Measurements from ENCODE around the gene NUF2.
"Not testable (repeated sequence)": the region's sequence is repeated elsewhere in the genome, so short reads cannot be mapped to it uniquely, and the experiment has no call there.

NUF2 gene

DNA sequence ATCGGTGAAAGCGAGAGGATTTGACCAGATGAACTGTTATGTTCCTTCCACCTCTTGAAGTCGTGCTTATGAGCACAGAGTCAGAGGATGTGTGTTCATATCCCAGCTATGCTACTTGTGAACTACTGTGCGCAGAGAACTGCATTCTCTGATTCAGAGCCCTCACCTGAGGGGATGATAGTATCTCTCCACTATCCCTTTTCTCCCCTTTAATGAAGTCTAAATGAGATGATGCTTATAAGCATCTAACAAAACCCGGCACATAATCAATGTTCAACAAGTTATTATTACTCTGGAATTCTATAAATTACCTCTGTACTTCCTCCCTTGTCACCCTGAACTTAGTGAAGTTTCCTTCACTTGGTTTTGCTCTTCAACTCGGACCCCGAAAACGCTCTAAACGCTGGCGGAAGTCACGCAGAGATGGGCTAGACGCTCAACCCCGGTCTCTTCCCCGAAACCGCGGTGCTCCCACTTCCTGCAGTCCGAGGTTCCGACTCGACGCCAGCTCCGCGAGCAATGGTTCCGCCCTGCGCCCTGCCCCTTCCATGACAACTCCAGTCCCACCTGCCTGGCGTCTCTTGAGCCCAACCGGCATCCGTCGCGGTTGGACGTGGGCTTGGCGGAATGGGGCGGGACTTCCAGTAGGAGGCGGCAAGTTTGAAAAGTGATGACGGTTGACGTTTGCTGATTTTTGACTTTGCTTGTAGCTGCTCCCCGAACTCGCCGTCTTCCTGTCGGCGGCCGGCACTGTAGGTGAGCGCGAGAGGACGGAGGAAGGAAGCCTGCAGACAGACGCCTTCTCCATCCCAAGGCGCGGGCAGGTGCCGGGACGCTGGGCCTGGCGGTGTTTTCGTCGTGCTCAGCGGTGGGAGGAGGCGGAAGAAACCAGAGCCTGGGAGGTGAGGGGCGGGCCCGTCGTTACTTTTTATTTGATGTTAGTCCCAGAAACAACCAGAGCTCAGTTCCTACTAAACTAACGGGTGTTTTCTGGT lies at the start of gene NUF2:
Gene NUF2 (plus strand): TSS at position 644 of the 995 bp plus-strand sequence. CDS start 4,098 bp downstream, outside the sequence.
- TF ChIP-seq, protein P1, sequence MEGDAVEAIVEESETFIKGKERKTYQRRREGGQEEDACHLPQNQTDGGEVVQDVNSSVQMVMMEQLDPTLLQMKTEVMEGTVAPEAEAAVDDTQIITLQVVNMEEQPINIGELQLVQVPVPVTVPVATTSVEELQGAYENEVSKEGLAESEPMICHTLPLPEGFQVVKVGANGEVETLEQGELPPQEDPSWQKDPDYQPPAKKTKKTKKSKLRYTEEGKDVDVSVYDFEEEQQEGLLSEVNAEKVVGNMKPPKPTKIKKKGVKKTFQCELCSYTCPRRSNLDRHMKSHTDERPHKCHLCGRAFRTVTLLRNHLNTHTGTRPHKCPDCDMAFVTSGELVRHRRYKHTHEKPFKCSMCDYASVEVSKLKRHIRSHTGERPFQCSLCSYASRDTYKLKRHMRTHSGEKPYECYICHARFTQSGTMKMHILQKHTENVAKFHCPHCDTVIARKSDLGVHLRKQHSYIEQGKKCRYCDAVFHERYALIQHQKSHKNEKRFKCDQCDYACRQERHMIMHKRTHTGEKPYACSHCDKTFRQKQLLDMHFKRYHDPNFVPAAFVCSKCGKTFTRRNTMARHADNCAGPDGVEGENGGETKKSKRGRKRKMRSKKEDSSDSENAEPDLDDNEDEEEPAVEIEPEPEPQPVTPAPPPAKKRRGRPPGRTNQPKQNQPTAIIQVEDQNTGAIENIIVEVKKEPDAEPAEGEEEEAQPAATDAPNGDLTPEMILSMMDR (IDR thresholded peaks at IDR 0.05; ENCODE audit: control extremely low read depth, extremely low read depth, low read depth, missing control alignments): no peak
- peak; percentile 94 for DNase-seq (ENCODE audit: extremely low spot score)
- CTCF ChIA-PET: interaction anchor here (0.9 to 1.4 kb wide), 3 partner anchors 8 to 16 kb away, joined by 3 read pairs; no protein-coding TSS in a partner anchor
- POLR2A ChIA-PET: no interaction called here

DNA sequence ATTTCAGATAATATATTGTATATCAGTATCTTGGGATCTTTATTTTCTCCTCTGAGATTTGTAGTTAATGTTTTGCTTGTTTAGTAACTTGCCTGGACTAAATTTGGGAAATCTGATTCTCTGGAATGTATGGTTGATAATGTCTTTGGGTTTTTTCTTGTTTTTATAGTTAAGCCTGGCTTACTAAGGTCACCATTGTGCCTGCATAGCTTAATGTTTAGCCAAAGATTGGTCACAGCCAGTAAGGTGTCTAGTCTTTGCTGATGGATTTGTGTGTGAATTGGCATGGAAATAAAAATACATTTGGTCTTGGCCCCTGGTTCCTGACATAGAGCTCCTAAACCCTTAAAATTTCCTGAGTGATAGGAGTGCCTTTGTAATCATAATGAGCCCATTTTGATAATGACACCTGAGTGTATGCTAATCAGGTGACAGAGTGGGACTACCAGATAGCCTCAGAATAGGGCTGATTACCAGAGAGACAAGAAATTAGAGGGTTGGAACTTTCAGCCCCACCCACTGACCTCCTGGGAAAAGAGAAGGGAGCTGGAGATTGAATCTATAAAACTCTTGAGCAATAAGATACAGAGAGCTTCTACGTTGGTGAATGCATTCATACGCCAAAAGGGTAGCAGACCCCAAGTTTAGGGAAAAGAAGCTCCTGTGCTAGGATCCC lies 47.9 kb upstream of the NUF2 start:
- ChIA-PET POLR2A (no interaction called here), CTCF (interaction anchor here (1.3 to 3.1 kb wide), 4 partner anchors 10 to 28 kb away, joined by 3 to 9 read pairs (median 5); no protein-coding TSS in a partner anchor)
- DNase-seq (ENCODE audit: extremely low spot score): no peak
- TF ChIP-seq, protein P1 (IDR thresholded peaks at IDR 0.05; ENCODE audit: control extremely low read depth, extremely low read depth, low read depth, missing control alignments): no peak

DNA sequence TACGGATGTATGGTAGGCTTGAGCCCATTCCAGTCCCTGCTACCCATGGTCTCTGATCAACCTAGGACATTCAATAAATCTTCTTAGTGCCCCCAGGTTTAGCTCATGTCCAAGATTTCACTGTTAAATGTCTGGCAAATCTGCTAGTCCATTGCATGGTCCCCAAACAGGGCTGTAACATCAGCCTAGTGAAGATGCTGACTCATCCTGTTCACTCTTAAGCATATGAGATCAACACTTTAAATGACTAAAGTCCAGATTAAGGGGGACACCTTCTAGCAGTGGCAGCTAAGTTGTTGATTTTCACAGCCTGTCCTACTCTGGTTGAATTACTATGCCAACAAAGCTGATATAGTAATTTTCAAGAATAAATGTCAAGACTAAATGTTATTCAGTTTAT lies 46.5 kb upstream of the NUF2 start:
- TF ChIP-seq, protein P1 (IDR thresholded peaks at IDR 0.05; ENCODE audit: control extremely low read depth, extremely low read depth, low read depth, missing control alignments): no peak
- ChIA-PET POLR2A (no interaction called here), CTCF (interaction anchor here (2.2 to 3.1 kb wide), 2 partner anchors 13 to 26 kb away, joined by 5 to 9 read pairs; no protein-coding TSS in a partner anchor)
- DNase-seq (ENCODE audit: extremely low spot score): no peak

DNA sequence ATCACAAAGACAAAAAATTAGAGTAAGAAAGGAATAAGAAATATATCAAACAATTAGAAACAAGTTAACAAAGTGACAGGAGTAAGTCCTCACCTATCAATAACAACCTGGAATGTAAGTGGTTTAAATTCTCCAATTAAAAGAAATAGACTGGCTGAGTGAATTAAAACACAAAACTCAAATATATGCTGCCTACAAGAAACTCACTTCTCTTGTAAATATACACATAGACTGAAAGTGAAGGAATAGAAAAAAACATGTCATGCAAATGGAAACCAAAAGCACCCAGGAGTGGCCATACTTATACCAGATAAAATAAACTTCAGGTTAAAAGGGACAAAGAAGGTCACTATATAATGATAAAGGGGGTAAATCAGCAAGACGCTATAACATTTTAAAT lies 43.2 kb upstream of the NUF2 start:
- TF ChIP-seq, protein P1 (IDR thresholded peaks at IDR 0.05; ENCODE audit: control extremely low read depth, extremely low read depth, low read depth, missing control alignments): no peak
- POLR2A ChIA-PET: no interaction called here
- DNase-seq (ENCODE audit: extremely low spot score): no peak
- CTCF ChIA-PET: no interaction called here

DNA sequence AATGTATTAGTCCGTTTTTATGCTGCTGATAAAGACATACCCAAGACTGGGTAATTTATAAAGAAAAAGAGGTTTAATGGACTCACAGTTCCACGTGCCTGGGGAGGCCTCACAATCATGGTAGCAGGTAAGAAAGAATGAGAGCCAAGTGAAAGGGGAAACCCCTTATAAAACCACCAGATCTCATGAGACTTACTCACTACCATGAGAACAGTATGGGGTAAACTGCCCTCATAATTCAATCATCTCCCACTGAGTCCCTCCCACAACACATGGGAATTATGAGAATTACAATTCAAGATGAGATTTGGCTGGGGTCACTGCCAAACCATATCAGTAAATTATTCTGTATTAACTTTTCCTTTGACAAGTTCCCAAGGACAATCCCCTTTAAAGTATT lies 36.9 kb upstream of the NUF2 start:
- POLR2A ChIA-PET; CTCF ChIA-PET; DNase-seq (ENCODE audit: extremely low spot score): not testable (repeated sequence)

DNA sequence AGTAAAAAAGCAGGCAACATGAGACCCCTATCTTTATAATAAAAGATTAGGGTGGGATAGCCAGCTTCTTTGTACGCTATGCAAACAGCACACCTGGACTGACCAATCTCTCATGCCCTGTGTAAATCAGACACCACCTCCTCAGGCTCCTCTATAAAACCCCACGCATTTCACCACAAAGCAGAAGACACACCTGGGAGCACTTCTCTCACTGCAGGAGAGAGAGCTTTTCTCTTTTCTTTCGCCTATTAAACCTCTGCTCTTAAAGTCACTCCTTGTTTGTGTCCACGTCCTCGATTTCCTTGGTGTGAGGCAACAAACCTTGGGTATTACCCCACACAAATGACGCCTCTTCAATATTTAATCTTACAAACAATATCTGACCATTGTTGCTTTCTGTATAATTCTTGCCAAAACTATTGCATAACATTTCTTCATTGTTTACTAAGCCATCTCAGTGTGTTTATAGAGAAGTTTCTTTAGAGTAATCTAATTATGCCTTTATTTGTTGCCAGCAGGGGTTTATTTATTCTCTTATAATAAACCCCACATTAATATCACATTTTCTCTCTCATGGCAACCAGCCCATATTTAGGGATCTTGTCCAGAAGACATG lies 31.6 kb upstream of the NUF2 start:
- ChIA-PET POLR2A (no interaction called here), CTCF (no interaction called here)
- TF ChIP-seq, protein P1 (IDR thresholded peaks at IDR 0.05; ENCODE audit: control extremely low read depth, extremely low read depth, low read depth, missing control alignments): no peak
- no peak for DNase-seq (ENCODE audit: extremely low spot score)

All from GM10248 (cell line).